Stomach (tissue), 4 donors: Measurements from ENCODE around the gene TRHDE.

ENCODE experiments used
- CTCF ChIP-seq, 7 experiments: fragments of 450-650 bp in 4 of 7; fragments of 200-600 bp in 3 of 7; sonication (generic) in 3 of 7; IDR thresholded peaks; one replicate each; pipeline ENCODE4 v1.5.1; 2016 to 2019; ENCODE audit warnings: antibody characterized with exemption in 7 of 7, control low read depth in 2 of 7, mild to moderate bottlenecking in 1 of 7
- POLR2A ChIP-seq, 4 donors: fragments of 450-650 bp; IDR thresholded peaks; one replicate each; pipeline ENCODE4 v1.6.1; 2016; ENCODE audit warnings: antibody characterized with exemption in 4 of 4, control low read depth in 2 of 4, mild to moderate bottlenecking in 1 of 4, moderate library complexity in 1 of 4

- no peak for TF ChIP-seq CTCF (IDR thresholded peaks at IDR 0.05)
- TF ChIP-seq POLR2A (IDR thresholded peaks at IDR 0.05), result no peak
Observed at GRCh38 chr12:72499244-72499643, 227.1 kb downstream of the TRHDE start.
